Activated gamma-delta T cell treated with anti-CD3 and anti-CD28 coated beads, Interleukin-2, amount 50 U/mL, for 16 hours (primary cell): ENCODE measurements around the gene FAR1.

Experiments used
- DNase-seq: peaks from one replicate; pipeline ENCODE4 v3.0.0-alpha.2; 2020; ENCODE audit warnings: low read depth

The FAR1 gene

GRCh38 chr11:13777341-13777985 is 109.0 kb downstream of the FAR1 start:
- DNase-seq = no peak

DNA sequence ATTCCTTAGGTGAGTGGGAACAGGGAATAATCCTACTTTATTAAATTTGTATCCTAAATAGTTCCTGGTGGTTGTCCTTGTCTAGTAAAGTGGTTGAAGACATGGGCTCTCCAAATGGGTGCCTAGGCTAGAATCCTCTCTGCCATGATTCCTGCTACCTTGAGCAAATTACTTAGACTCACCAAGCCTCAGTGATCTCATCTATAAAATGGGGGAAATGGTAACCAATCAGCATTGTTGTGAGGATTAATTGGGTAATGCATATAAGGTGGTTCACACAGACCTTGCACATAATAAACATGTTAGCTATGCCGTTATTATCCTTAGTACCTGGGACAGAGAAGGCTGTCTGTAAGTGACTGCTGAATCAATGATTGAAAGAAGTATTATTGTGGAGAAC is 109.9 kb downstream of the FAR1 start:
- no peak for DNase-seq

DNA sequence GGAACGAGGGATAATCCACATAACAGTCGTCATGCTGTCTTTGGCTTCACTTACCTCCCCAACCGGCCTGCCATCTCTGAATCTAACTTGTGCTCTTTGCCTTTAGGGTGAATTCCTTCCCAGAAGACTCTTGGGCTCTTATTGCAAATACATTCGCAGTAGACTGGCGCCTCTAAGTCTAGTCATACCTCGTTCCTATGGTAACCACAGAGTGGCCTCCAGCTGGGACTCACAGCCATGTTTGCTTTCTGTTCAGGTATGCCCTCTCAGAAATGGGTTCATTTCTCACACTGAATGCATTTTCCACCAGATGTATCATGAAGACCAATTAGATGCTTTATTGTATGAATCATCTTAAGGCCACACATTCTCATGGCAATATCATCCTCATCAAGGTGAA is 112.7 kb downstream of the FAR1 start:
- no peak for DNase-seq
